Thyroid gland (tissue), 4 donors: Measurements from ENCODE around the gene SLC25A22.

ENCODE experiments used
- POLR2A ChIP-seq, 2 donors: fragments of 450-650 bp; IDR thresholded peaks; one replicate each; pipeline ENCODE4 v1.6.1; 2017; ENCODE audit warnings: antibody characterized with exemption in 2 of 2, mild to moderate bottlenecking in 2 of 2, moderate library complexity in 1 of 2
- TF ChIP-seq, protein P1 (sequence below), 6 experiments: fragments of 200-600 bp in 3 of 6; fragments of 450-650 bp in 3 of 6; sonication (generic) in 3 of 6; IDR thresholded peaks; one replicate each; pipeline ENCODE4 v1.5.1; 2016 to 2019; ENCODE audit warnings: antibody characterized with exemption in 6 of 6, mild to moderate bottlenecking in 2 of 6, inconsistent platforms in 1 of 6, moderate library complexity in 1 of 6

DNA sequence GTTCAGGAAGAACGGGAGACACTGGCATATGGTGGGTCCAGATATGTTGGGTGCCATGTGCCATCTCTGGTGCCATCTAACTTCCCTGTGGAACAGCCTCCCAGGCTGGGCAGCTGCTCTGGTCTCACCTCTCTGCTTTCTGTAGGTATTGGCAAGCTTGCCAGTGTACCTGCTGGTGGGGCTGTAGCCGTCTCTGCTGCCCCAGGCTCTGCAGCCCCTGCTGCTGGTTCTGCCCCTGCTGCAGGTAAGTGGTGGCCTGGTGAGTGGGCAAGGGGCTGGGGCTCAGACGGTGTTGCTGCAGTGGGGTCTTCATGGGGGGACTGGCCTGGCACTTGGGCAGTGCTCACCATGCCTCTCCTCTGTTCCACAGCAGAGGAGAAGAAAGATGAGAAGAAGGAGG, 14.3 kb upstream of the SLC25A22 start:
- no peak for TF ChIP-seq POLR2A (IDR thresholded peaks at IDR 0.05)
- TF ChIP-seq, protein P1, sequence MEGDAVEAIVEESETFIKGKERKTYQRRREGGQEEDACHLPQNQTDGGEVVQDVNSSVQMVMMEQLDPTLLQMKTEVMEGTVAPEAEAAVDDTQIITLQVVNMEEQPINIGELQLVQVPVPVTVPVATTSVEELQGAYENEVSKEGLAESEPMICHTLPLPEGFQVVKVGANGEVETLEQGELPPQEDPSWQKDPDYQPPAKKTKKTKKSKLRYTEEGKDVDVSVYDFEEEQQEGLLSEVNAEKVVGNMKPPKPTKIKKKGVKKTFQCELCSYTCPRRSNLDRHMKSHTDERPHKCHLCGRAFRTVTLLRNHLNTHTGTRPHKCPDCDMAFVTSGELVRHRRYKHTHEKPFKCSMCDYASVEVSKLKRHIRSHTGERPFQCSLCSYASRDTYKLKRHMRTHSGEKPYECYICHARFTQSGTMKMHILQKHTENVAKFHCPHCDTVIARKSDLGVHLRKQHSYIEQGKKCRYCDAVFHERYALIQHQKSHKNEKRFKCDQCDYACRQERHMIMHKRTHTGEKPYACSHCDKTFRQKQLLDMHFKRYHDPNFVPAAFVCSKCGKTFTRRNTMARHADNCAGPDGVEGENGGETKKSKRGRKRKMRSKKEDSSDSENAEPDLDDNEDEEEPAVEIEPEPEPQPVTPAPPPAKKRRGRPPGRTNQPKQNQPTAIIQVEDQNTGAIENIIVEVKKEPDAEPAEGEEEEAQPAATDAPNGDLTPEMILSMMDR (IDR thresholded peaks at IDR 0.05) = no peak
